Fibroblast of lung (primary cell): ENCODE results near the gene KCNMA1.

Experiments
- CTCF ChIP-seq, 2 donors: IDR thresholded peaks in 1 of 2; conservative IDR thresholded peaks in 1 of 2; 1 replicate in 1 of 2; 2 replicates in 1 of 2; pipeline ENCODE4 v1.5.1; 2011 to 2012; ENCODE audit warnings: low read length in 2 of 2, control low read depth in 1 of 2, inconsistent platforms in 1 of 2, low read depth in 1 of 2, mild to moderate bottlenecking in 1 of 2
- EZH2 ChIP-seq: IDR thresholded peaks from 2 replicates; pipeline ENCODE4 v1.5.1; 2012; ENCODE audit warnings: low read length, control low read depth, mild to moderate bottlenecking; ENCODE audit errors: missing control alignments

GRCh38 chr10:77135555-77135954 is 502.1 kb downstream of the KCNMA1 start:
- TF ChIP-seq CTCF (conservative IDR thresholded peaks at IDR 0.05 in 1 of 2, IDR thresholded peaks at IDR 0.05 in 1 of 2; ENCODE audit: low read depth in 1 of 2, low read length in 2 of 2): no peak
- no peak for TF ChIP-seq EZH2
